ENCODE data around the gene SKIC8. TPM values are rescaled to one million over a fixed set of nuclear protein-coding genes. Genes with fewer than 3 reads are reported as not detected.

Gene SKIC8
- total RNA-seq, 1 experiment from 2014 or later: 103 TPM

DNA sequence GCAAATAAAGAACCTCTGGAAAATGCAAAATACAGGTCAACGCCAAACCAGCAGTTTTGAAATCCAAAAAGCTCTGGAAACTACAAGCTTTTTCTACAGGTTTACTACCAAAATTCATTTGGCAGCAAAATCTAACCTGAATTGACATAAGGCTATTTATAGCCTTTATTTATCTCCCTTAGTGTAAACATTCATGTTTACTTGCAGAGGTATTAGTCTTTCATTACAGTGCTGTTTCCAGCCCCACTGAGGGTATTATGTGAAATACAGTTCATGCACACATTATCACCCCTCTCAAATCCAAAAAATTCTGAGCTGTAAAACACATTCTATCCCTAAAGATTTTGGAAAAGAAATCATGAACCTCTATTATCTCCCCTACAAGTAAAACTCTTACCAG is 7.2 kb downstream of the SKIC8 start:
- peaks cover 75% of the 10 kb centered on the region for H3K36me3 ChIP-seq

DNA sequence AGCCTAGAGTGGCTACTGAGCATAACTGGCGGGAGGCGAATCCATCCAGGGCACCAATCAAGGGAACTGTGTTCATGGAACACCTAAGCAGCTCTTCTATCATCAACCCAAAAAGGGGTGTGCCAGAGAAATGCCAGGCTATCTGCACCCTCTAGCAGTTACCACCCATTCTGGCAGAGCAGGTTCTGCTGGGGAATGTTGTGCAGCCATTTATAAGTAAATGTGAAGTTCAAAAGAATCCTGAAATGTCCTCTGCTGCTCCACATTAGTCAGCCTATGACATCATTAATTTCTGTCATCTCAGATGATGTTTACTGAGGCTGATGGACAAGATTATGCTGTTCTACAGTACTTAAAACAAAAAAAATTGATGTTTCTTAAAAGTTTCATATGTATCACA is 7.7 kb downstream of the SKIC8 start:
- no peak overlapping the region for H3K27ac ChIP-seq
- no peaks in the 10 kb centered on the region for H3K9me3 ChIP-seq (replicated peaks)
- peaks cover 80% of the 10 kb centered on the region for H3K36me3 ChIP-seq
- H3K4me3 ChIP-seq: no peak overlapping the region
- H3K4me1 ChIP-seq (replicated peaks): no peaks in the 10 kb centered on the region; the same call in 1 of the 2 replicates
- H3K27me3 ChIP-seq (replicated peaks): no peaks in the 10 kb centered on the region
- DNase-seq (ENCODE audit: low read depth in 1 of 2, low spot score in 2 of 2): no peak

More for the DNA sequence above, 7.2 kb downstream of the SKIC8 start:
- Histone ChIP-seq H3K4me3 (no peak overlapping the region), H3K27ac (no peak overlapping the region), H3K9me3 (replicated peaks) (no peaks in the 10 kb centered on the region), H3K4me1 (replicated peaks) (no peaks in the 10 kb centered on the region; the same call in 1 of the 2 replicates), H3K27me3 (replicated peaks) (no peaks in the 10 kb centered on the region)
- no peak for DNase-seq (ENCODE audit: low read depth in 1 of 2, low spot score in 2 of 2)

DNA sequence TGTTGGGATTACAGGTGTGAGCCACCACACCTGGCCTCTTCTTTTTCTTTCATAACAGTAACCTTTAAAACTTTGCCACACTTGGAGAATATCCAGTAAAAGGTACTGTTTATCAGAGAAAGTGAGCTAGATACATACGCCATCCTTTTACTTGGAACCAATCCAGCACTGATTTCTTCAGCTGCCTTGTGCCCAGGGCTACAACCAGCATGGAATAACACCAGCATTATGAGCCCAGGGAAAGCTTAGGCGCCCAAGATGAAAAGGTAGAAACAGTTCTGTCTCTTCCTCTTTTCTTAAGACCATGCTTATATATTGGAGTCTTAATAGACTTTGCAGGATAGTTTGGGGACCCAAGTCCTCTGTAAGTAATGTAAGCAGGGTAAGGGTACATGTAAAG is 8.4 kb downstream of the SKIC8 start:
- H3K36me3 ChIP-seq: peaks cover 85% of the 10 kb centered on the region

DNA sequence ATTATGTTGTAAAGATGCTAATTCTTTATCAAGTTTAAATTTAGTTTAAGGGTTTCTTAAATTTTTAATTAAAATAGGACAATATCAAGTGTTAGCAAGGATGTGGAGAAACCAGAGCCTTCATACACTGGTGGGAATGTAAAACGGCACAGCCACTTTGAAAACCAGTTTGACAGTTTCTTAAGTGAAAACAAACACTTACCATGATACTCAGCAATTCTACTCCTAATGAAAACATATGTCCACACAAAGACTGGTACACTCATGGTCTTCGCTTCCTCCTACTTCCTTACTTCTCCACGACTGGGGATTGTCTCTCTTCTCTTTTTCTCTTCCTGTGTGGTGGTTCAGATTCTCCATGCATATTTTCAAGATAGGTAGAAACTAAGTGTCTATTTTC is 9.2 kb downstream of the SKIC8 start:
- Histone ChIP-seq H3K27ac (no peak overlapping the region), H3K4me1 (replicated peaks) (no peaks in the 10 kb centered on the region; the same call in 1 of the 2 replicates), H3K27me3 (replicated peaks) (no peaks in the 10 kb centered on the region), H3K36me3 (peaks cover 87% of the 10 kb centered on the region), H3K9me3 (replicated peaks) (no peaks in the 10 kb centered on the region), H3K4me3 (no peak overlapping the region)
- DNase-seq (ENCODE audit: low read depth in 1 of 2, low spot score in 2 of 2): no peak

More for the DNA sequence above, 8.4 kb downstream of the SKIC8 start:
- no peak overlapping the region for H3K27ac ChIP-seq
- no peaks in the 10 kb centered on the region for H3K27me3 ChIP-seq (replicated peaks)
- no peak for DNase-seq (ENCODE audit: low read depth in 1 of 2, low spot score in 2 of 2)
- H3K9me3 ChIP-seq (replicated peaks): no peaks in the 10 kb centered on the region
- no peak overlapping the region for H3K4me3 ChIP-seq
- no peaks in the 10 kb centered on the region; the same call in 1 of the 2 replicates for H3K4me1 ChIP-seq (replicated peaks)

DNA sequence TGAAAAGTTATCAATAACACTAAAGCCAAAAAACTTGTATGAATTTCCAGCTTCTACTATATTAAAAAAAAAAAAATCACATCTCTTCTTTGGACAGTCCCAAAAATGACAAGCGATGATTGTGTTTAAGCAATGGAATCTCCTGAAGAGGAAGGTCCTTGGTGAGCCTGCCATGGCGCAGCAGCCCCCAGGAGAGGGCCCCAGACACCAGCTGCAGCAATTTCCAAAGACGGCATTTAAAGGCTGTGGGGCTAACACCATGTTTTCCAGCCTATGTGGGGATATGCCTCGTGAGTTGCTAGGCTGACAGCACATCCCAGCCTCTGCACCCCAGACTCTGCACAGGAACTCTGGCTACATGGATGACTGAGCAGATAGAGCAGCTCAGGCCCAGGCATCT is 14.7 kb downstream of the SKIC8 start:
- no peak overlapping the region for H3K27ac ChIP-seq
- no peaks in the 10 kb centered on the region for H3K27me3 ChIP-seq (replicated peaks)
- H3K9me3 ChIP-seq (replicated peaks): no peaks in the 10 kb centered on the region
- no peak overlapping the region for H3K4me3 ChIP-seq
- H3K36me3 ChIP-seq: peaks cover 89% of the 10 kb centered on the region
- DNase-seq (ENCODE audit: low read depth in 1 of 2, low spot score in 2 of 2): no peak
- no peaks in the 10 kb centered on the region for H3K4me1 ChIP-seq (replicated peaks)

DNA sequence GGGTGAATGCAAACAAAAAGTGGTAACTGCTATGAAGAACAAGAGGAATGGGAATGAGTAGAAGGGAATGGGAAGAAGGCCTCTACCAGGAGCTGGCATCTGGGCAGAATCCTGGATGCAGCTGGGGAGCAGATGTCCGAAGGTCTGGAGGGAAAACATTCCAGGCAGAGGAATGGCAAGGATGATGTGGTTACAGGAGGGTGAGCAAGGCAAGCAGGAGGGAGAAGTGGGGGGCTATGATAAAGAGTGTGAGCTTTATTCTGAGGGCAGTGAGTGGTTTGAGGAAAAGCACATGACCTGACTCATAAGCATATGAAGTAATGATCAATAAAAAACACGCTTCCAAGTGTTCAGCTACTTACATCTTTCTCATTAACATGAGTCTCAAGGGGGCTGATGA is 17.1 kb downstream of the SKIC8 start:
- no peak for DNase-seq (ENCODE audit: low read depth in 1 of 2, low spot score in 2 of 2)
- Histone ChIP-seq H3K9me3 (replicated peaks) (no peaks in the 10 kb centered on the region), H3K27me3 (replicated peaks) (no peaks in the 10 kb centered on the region), H3K36me3 (peaks cover 68% of the 10 kb centered on the region), H3K4me1 (replicated peaks) (no peaks in the 10 kb centered on the region), H3K4me3 (no peak overlapping the region), H3K27ac (no peak overlapping the region)

DNA sequence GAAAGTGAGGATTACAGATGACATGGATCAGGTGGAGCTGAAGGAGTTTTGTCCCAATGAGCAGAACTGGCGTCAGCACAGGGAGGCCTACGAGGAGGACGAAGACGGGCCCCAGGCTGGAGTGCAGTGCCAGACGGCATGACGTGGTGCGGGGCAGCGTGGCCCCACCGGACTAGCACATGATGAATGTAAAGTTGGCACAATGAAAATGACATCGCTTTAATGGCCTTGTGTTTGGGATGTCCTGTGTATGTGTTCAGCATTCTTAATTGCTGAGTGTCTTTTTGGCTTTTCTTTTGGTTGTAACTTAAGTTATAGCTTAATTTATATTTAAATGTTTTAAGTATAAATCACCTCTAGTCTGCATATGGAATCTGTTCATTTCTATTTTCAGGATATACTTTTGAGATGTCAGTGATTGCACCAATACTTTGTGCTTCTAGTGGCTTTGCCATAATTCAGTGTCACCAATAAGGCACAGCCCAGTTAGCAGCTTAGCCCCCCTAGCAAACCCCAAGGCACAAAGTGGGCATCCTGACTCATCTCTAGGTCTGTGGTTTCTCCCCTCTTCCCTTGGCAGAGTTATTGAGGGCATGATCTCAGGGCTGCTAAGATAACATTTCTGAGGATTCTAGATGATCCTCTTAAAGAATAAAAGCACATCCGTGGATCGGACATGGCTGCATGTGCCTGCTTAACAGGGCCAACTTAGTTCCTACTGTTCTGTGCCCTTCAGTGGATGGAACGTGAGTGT is 18.9 kb downstream of the SKIC8 start:
- no peak for DNase-seq (ENCODE audit: low read depth in 1 of 2, low spot score in 2 of 2)
- H3K27ac ChIP-seq: no peak overlapping the region
- no peaks in the 10 kb centered on the region for H3K27me3 ChIP-seq (replicated peaks)
- H3K9me3 ChIP-seq (replicated peaks): no peaks in the 10 kb centered on the region
- H3K4me3 ChIP-seq: no peak overlapping the region
- peaks cover 56% of the 10 kb centered on the region for H3K36me3 ChIP-seq
- no peaks in the 10 kb centered on the region for H3K4me1 ChIP-seq (replicated peaks)

DNA sequence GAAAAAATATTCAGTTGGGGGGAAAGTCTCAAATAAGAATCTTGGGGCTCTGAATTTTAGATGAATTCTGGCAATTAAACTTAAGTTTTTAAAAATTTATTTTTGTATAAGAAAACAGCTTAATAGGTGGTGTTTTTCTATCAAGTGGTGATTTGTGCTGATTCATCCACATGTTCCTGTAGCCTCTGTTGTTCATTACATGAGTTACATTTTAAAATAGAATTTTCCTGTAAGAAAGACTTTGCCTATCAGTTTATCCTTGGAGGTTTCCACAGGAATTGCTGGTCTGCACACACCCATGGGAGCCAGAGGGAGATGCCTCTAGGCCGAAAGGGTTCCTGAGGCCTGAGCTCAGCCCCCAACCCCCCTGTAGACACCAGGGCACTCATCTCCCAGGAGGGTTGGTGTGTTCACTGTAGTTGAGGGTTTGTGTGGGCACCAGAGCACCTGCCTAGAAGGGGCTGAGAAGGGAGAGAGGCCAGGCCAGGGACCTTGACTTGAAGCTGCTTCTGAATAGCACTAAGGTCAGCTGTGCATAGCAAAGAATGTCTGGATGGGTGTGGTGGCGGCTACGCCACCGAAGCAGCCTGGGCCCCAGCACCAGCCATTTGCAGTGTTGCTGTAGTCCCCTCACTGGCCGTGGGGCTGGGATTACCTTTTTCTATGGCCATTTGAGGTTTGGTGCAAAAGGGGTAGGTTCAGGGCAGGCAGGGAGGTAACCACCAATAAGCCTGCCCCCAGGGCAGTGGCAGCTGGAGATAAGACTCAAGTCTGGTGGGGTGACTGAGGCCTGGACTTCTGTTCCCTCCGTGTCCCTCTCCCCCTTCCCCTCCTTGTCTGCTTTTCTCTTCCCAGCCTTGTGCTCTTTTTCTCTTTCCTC is 23.1 kb downstream of the SKIC8 start:
- H3K36me3 ChIP-seq: peaks cover 15% of the 10 kb centered on the region
- H3K27ac ChIP-seq: no peak overlapping the region
- DNase-seq (ENCODE audit: low read depth in 1 of 2, low spot score in 2 of 2): no peak
- H3K27me3 ChIP-seq (replicated peaks): 0 out of 2 replicates have a peak, but pooled peaks cover 3% of the 10 kb centered on the region
- H3K4me1 ChIP-seq (replicated peaks): no peaks in the 10 kb centered on the region
- no peaks in the 10 kb centered on the region for H3K9me3 ChIP-seq (replicated peaks)
- no peak overlapping the region for H3K4me3 ChIP-seq

DNA sequence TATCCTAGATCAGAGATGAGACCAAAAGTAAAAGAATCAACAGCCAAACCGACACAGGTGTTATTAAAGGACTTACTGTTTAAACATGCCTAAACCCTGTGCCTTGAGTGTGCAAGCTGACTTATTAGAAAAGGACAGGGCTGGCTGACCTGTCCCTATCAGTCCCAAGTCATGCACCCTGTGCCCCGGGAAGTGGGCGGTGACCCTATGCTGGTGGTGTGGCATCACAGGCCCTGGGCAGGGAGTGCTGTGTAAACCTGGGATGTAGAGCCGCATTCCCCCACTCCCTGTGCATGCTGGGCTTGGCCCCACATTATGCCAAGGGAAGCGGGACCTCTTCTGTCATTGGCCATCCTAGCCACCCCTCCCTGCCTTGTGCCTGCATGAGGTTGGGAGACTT is 24.4 kb downstream of the SKIC8 start:
- 0 out of 2 replicates have a peak, but pooled peaks cover 5% of the 10 kb centered on the region for H3K27me3 ChIP-seq (replicated peaks)
- no peaks in the 10 kb centered on the region for H3K4me1 ChIP-seq (replicated peaks)
- DNase-seq (ENCODE audit: low read depth in 1 of 2, low spot score in 2 of 2): no peak
- 0 out of 2 replicates have a peak, but pooled peaks cover 5% of the 10 kb centered on the region for H3K36me3 ChIP-seq
- H3K27ac ChIP-seq: no peak overlapping the region
- H3K9me3 ChIP-seq (replicated peaks): no peaks in the 10 kb centered on the region
- H3K4me3 ChIP-seq: no peak overlapping the region

DNA sequence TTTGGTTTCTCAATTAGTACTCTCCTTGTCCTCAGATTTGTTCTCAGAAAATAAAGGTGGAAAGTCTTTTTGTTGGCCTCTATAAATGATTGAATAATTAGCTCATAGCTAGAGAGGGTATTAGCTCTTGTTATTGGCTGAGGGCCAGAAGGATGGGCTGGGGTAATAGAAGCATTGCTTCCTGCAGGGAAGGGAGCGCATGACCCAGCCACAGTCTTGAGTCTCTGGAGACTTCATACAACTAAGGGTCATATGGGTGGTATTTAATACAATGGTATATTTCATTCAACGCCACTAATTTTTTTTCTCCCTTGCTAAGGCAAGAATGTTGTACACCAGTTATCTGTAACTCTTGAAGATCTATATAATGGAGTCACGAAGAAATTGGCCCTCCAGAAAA is 26.6 kb downstream of the SKIC8 start:
- DNase-seq (ENCODE audit: low read depth in 1 of 2, low spot score in 2 of 2): no peak
- no peaks in the 10 kb centered on the region for H3K9me3 ChIP-seq (replicated peaks)
- no peaks in the 10 kb centered on the region for H3K4me1 ChIP-seq (replicated peaks)
- H3K27me3 ChIP-seq (replicated peaks): 0 out of 2 replicates have a peak, but pooled peaks cover 11% of the 10 kb centered on the region
- no peak overlapping the region for H3K27ac ChIP-seq
- H3K36me3 ChIP-seq: no peaks in the 10 kb centered on the region
- no peak overlapping the region for H3K4me3 ChIP-seq

DNA sequence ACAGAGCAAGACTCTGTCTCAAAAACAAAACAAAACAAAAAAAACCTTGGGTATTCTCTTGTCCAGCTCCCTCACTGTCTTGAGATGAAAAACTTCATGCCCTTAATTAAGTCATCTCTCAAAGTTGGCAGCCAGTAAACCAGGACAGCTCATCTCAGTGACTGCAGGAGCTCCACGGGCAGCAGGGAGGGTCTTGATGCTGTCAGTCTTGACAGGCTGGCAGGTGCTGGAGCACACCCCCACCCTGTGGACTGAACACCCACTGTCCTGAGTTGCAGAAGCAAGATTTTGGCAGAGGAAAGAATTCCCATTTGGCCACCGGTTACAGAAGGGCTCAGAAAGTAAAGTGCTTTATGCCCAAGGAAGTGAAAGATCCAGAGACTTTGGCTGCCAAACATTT is 27.1 kb downstream of the SKIC8 start:
- Histone ChIP-seq H3K4me3 (no peak overlapping the region), H3K36me3 (no peaks in the 10 kb centered on the region), H3K9me3 (replicated peaks) (no peaks in the 10 kb centered on the region), H3K27me3 (replicated peaks) (0 out of 2 replicates have a peak, but pooled peaks cover 11% of the 10 kb centered on the region), H3K4me1 (replicated peaks) (no peaks in the 10 kb centered on the region), H3K27ac (no peak overlapping the region)
- no peak for DNase-seq (ENCODE audit: low read depth in 1 of 2, low spot score in 2 of 2)

DNA sequence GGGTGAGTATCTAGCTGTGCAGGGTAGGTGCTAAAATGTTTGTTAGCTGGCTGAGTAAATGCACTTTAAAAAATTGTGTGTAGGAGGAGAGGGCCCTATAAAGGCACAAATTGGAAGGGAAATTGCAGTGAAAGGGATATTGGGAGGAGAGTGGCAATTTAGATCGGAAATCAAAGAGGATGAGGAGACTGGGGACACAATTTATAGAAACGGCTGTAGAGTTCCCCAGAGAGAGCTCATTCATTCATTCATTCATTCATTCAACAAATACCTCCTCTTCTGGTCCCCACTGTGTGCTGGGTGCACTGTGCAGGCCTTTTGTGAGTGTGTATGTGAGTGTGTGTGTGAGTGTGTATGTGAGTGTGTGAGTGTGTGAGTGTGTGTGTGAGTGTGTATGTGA is 32.6 kb downstream of the SKIC8 start:
- Histone ChIP-seq H3K4me3 (no peak overlapping the region), H3K36me3 (no peaks in the 10 kb centered on the region), H3K4me1 (replicated peaks) (no peaks in the 10 kb centered on the region), H3K27ac (no peak overlapping the region), H3K9me3 (replicated peaks) (no peaks in the 10 kb centered on the region), H3K27me3 (replicated peaks) (peaks cover 25% of the 10 kb centered on the region)
- DNase-seq (ENCODE audit: low read depth in 1 of 2, low spot score in 2 of 2): no peak

DNA sequence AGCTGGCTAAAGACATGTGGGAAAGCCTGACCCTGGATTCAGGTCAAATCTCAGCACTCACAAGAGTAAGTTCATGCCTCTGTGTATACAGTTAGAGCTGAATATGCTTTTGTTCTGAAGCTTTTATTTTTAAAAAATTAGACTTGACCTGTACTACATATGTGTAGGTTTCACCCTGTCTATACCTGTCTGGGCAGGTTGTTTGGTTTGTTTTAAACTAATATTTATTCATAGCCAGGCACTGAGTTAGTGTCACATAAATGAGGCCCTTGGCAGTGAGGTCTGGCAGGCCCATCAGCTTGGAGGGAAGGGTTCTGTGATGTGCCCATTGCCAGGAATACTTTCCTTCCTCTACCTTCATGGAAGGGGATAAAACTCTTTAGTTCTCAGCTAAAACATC is 33.2 kb downstream of the SKIC8 start:
- H3K4me3 ChIP-seq: no peak overlapping the region
- H3K36me3 ChIP-seq: no peaks in the 10 kb centered on the region
- H3K9me3 ChIP-seq (replicated peaks): no peaks in the 10 kb centered on the region
- H3K27ac ChIP-seq: no peak overlapping the region
- no peak for DNase-seq (ENCODE audit: low read depth in 1 of 2, low spot score in 2 of 2)
- no peaks in the 10 kb centered on the region for H3K4me1 ChIP-seq (replicated peaks)
- peaks cover 22% of the 10 kb centered on the region for H3K27me3 ChIP-seq (replicated peaks)

DNA sequence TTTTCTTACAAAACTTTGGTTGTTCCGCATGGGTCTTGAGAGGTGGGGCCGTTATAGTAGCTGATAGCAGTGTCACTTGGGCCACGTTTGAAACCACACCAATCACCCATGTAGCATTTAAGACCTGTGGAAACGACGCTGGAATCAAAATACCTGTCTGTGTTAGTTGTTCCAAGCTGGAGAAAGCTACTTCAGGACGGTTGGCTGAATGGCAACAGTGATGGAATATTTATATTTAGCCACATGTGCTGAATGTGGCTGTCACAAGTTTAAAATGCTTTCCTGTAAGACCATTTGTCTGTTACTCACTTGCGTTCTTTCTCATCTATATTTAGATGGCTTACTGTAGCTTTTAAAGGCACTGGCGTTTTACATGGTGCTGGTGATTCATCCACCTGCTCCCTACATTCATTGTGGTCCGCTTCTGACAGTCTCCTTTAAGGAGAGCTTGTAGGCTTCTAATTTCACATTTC is 33.6 kb downstream of the SKIC8 start:
- no peak for DNase-seq (ENCODE audit: low read depth in 1 of 2, low spot score in 2 of 2)
- no peaks in the 10 kb centered on the region for H3K4me1 ChIP-seq (replicated peaks)
- no peaks in the 10 kb centered on the region for H3K9me3 ChIP-seq (replicated peaks)
- H3K27ac ChIP-seq: no peak overlapping the region
- peaks cover 22% of the 10 kb centered on the region for H3K27me3 ChIP-seq (replicated peaks)
- no peaks in the 10 kb centered on the region for H3K36me3 ChIP-seq
- H3K4me3 ChIP-seq: no peak overlapping the region
